Stimulated activated CD8-positive, alpha-beta memory T cell treated with anti-CD3 and anti-CD28 coated beads, Interleukin-7, amount 100 ng/mL, for 4 hours (primary cell): ENCODE measurements around the gene BMS1.
"Not testable (repeated sequence)": the region's sequence is repeated elsewhere in the genome, so short reads cannot be mapped to it uniquely, and the experiment has no call there.

ENCODE experiments used
- DNase-seq, 2 donors: peaks; one replicate each; pipeline ENCODE4 v3.0.0-alpha.2; 2020; ENCODE audit warnings: low read depth in 2 of 2

Gene BMS1, protein sequence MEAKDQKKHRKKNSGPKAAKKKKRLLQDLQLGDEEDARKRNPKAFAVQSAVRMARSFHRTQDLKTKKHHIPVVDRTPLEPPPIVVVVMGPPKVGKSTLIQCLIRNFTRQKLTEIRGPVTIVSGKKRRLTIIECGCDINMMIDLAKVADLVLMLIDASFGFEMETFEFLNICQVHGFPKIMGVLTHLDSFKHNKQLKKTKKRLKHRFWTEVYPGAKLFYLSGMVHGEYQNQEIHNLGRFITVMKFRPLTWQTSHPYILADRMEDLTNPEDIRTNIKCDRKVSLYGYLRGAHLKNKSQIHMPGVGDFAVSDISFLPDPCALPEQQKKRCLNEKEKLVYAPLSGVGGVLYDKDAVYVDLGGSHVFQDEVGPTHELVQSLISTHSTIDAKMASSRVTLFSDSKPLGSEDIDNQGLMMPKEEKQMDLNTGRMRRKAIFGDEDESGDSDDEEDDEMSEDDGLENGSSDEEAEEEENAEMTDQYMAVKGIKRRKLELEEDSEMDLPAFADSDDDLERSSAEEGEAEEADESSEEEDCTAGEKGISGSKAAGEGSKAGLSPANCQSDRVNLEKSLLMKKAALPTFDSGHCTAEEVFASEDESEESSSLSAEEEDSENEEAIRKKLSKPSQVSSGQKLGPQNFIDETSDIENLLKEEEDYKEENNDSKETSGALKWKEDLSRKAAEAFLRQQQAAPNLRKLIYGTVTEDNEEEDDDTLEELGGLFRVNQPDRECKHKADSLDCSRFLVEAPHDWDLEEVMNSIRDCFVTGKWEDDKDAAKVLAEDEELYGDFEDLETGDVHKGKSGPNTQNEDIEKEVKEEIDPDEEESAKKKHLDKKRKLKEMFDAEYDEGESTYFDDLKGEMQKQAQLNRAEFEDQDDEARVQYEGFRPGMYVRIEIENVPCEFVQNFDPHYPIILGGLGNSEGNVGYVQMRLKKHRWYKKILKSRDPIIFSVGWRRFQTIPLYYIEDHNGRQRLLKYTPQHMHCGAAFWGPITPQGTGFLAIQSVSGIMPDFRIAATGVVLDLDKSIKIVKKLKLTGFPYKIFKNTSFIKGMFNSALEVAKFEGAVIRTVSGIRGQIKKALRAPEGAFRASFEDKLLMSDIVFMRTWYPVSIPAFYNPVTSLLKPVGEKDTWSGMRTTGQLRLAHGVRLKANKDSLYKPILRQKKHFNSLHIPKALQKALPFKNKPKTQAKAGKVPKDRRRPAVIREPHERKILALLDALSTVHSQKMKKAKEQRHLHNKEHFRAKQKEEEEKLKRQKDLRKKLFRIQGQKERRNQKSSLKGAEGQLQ

DNA sequence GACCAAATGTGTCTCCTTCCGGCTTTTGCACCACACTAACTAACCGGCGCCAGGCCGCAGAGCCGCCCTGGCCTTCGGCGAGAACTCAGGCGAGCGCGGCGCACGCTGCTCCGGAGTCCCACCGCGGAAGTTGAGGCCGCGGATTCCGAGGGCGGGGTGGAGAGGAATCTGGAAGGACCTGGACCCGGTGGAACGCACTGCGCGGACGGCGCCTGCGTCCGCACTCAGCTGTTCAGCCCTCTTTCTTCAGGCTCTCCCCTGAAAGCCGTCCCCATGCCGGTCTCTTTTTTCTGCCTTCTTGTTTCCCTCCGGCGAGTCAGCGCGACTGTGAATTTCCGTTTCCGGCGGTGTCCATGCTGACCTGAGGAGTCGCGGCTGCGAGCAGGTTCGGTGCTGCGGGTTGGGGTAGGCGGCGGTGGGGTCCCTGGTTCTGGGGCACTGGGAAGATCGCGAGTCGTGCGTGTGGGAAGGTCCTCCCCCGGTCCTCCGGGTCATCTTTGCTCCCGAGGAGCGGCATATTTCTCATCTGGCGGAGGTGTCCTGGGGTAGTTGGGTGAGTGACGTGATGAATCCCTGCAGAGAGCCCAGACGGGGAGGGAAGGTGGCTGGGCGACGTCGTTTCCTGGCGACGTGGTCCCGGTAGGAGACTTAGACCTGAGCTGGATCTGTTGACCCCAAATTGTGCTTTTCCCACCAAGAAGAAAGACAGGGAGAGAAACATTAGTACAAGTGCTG lies at the start of gene BMS1:
BMS1 (plus strand) TSS at position 350 of the 735 bp plus-strand sequence. CDS start 1,600 bp downstream, outside the sequence.
- DNase-seq: peak; percentile 77 to 81

DNA sequence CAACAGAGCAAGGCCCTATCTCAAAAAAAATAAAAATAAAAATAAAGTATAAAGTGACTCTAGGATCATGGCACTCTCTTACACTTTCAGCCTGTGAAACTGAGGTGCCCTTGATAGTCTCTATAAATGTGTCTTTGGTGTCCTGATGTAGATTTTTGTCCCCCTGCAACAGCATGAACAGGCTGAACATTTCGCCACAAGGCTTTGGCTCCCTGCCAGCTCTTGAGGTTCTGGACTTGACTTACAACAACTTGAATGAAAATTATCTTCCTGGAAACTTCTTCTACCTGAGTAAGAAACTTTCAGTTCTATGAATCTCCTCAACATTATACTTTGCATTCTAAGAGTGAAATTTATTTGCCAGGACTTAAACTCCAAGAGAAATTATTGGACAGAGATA lies 48.1 kb upstream of the BMS1 start:
- no peak for DNase-seq

DNA sequence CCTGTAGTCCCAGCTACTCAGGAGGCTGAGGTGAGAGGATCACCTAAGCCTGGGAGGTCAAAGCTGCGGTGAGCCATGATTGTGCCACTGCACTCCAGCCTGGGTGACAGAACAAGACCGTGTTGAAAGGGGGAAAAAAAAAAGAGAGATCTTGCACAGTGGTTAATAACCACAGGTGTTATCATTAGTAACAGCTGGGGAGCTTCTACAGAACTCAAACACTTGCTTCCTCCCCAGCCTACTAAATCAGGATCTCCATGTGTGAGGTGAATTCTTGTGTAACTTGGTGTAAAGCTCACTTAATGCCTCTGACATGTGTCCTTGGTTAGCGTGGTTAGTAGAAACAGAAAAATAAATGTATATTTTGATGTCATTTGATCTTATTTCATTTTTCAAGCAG lies 43.9 kb upstream of the BMS1 start:
- no peak for DNase-seq

DNA sequence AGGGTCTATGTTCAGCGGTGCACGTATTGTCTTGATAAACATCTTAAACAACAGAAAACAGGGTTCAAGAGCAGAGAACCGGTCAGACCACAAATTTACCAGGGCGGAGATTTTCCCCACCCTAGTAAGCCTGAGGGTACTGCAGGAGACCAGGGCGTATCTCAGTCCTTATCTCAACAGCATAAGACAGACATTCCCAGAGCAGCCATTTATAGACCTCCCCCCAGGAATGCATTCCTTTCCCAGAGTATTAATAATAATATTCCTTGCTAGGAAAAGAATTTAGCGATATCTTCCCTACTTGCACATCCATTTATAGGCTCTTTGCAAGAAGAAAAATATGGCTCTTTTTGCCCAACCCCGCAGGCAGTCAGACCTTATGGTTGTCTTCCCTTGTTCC lies 41.1 kb upstream of the BMS1 start:
- DNase-seq: not testable (repeated sequence)

DNA sequence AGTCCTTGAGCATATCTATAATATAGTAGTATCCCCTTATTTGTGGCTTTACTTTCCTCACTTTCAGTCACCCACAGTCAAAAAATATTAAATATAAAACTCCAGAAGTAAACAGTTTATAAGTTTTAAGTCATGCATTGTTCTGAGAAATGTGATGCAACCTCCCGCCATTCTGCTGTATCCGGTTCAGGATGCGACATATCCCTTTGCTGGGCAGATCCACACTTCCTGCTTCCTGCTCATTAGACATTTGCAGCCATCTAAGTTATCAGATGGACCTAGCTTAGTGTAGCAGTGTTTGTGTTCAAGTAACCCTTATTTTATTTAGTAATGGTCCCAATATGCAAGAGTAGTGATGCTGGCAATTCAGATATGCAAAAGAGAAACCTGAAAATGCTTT lies 38.9 kb upstream of the BMS1 start:
- no peak for DNase-seq

DNA sequence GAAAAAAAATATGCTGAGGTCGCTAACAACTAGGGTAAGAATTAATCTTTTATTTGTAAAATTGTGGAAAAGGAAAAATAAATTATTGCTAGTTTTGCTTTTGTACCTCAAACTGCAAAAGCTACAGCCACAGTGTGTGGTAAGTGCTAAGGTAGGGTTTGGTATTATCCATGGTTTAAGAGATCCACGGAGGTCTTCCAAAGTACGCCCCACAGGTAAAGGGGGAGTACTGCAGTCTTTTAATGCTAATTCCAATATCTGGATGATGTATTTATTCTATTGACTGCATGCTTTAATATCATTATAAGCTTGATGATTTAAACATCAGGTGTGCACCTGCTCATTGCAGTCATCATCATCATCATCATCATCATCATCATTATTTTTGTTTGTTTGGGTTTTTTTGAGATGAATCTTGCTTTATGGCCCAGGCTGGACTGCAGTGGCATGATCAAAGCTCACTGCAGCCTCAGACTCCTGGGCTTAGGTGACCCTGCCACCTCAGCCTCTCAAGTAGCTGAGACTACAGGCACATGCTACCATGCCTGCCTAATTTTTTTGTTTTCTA lies 38.4 kb upstream of the BMS1 start:
- DNase-seq: no peak

DNA sequence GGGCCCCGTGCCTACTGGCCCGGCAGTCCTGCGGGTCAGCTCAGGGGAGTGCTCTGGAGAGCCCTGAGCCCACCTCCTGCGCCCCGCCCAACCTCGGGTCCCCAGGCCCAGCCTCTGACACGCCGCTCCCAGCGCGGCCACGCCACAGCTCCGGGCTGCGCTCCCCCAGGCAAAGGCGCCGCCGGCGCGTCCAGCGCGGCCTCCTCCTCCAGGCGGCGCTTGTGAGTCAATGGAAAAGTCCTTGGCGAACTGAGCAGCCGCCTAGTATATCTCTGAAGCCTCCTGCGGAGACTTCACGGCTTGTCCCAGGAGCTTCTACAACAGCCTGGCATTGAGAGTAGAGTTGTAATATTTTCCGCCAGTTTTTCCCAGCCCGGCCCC lies 29.5 kb upstream of the BMS1 start:
- peak; percentile 31 to 44 for DNase-seq

DNA sequence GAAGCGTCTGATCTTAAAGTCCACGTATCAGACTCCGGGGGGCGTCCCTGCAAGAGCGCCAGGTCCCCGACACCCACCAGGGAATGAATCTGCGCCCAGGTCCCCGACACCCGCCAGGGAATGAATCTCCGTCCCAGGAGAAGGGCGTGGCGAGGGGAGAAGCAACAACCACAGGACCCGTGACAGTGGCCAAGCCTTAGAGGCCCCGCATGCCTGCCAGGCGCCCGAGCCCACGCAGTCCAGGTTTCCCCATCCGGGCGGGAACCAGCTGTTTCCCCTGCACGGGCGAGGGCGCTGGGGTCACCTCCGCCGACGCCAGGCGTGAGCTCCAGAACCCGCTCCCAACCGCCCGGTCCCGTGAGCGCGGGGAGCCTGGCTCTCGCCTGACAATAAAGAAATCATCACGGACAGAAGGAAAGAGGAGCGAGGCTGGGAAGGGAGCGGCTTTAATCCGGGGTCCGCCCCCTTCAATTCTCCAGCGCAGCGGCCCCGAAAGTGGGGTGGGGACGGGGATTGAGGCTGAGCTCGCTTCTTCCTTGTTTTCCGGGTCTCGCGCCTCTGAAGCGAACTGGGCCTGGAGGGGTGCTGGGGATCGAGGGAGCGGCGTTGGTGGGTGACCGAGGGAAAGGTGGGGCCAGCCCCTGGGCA lies 29.0 kb upstream of the BMS1 start:
- no peak for DNase-seq

DNA sequence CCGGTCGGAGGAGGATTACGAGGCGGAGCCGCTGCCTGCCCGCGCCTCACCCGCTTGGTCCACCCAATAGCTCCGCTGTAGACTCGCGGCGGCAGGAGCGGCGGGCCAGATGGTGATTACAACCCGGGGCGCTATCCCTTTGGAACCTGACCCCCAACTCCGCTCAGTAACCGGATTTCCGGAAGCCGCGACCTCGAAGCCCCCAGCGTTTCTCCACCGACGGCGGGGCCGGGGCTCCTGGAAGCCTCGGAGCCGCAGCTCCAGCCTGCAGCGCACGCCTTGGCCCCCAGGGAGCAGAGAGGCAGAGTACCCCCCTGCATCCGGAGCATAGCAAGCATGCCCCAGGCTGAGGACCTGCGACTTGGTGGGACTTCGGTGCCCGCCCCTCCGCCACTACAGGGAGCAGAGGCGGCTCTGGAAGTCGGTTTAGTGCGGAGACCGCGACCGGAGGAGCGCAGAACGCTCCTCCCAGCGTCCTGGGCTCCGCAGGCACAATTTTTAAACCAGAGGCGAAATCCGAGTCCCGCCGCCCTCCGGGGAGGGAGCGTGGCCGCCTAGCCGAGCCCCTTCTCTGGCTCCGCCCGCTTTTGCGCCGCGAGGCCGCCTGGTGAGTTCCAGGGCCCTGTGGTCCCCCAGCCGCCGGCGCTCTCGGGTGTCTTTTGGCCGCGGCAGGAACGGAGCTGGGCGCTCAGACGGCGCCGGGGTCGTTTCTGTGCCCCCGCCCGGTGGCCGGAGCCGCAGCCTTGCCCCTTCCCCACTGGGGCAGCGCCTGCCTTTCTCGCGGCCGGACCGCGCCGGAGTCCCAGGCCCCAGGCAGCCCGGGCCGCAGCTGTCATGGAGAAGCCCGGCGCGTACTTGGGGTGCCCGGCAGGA lies 28.2 kb upstream of the BMS1 start:
- DNase-seq: no peak

DNA sequence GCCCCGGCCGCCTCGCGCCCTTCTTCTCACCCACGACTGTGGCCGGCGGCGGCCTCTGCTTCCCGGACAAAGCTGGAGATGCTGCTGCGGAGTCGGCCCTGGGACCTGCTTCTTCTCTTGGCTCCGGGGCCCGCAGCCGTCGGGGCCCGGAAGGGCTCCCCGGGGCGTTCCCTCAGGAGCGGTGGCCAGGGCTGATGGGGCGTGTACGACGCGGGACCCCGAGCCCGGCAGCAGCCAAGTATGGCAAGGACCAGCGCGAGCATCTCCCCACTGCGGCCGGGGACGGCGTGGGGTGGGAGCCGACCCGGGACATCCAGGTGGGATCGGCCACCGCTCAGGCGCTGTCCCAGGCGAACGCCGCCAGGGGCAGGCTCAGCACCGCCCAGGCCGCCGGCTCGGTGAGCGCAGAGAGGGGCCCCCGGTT lies 27.6 kb upstream of the BMS1 start:
- DNase-seq: no peak

DNA sequence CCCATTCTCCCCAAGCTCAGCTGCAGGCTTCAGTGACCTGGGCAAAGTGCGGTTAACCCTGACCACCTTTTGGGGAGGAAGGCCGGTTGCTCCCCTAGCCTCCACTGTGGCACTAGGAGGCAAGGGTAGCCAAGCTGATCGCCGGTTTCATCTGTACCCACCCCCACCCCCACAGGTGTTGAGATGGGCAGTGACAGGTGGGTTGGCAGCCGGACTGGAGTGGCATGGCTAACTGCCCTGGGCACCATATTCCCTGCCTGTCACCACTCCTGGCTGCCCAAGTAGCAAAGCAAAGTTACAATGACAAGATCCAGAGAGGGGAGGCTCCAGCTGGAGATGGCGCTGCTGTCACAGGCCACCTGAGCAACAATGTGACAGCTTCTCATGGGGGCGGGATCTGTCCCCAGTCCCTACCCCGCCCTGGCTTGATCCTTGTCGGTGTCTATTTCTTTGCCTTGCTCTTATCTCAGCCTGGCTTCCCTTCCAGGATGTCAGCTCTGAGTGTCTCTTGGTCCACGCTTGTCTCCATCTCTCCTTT lies 27.0 kb upstream of the BMS1 start:
- no peak for DNase-seq

DNA sequence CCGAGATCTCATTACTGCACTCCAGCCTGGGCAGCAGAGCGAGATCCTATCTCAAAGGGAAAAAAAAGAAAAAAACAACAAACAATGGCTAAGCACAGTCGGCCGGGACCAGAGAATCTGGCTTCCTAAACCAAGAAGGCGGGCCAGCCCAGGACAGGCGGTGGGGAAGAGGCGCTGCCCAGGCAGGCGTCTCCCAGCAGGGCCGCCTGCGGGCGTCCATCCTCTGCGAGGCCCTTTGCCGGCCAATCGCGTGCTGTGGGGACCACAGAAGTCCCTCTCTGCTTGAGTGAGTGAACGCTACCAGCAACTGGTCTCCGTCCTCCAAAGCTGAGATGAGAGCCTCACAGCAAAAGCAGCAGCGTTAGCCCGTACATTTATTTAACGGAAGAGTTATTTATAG lies 14.7 kb upstream of the BMS1 start:
- no peak for DNase-seq

DNA sequence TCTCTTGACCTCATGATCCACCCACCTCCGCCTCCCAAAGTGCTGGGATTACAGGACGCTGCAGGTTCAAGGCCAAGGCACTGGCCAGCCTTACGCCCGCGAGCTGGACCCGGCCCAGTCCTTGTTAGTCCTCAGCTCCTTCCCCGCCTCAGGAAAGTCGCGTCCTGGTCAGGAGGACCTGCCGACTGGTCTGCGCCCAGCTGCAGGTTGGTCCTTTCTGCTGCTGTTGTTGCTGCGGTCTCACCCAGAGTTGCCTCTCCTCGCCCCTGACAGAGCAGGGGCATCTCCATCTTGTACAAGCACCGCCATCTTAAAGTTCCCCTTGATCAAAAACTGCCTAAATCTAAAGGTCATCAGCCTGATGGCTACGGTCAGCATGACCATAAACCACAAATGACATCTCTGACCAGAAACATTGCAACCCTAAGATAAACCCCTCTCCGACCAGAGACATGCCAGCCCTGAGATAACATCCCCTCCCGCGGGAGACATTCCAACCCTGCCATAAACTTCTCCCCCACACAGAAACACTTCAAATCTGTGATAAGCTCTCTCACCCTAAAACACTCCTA lies 13.9 kb upstream of the BMS1 start:
- no peak for DNase-seq

DNA sequence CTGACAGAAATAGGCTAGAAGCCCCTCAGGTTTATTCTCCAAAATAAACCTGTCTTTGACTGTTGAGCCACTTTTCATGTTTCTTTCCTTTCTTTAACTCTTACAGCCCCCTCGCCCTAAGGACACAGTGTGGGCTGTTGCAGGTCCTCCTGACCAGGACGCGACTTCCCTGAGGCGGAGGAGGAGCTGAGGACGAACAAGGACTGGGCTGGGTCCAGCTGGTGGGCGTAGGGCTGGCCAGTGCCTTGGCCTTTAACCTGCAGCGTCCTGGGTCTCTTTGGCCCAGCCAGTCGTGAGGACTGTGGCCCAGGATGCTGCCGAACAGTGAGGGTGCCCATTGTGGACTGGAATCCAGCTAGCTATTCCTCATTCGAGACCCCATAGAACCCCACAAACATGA lies 13.4 kb upstream of the BMS1 start:
- no peak for DNase-seq

DNA sequence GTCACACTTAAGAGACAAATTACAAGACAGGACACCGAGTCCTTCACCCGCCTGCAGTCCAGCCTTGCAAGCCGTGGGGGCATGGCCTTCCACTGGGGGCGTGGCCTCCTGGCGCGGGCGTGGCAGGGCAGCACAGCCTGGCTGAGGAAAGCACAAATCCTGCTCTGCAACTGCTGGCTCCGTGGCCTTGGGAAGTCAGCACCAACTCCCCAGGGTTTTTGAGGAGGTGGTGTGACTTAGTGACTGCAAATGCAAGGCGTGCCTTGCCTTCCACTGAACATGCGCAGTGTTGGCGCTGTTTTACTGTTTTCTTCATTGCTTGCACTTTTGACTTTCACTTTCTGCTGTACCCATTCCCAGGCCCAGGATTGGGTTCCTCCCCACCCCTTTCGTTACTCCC lies 12.9 kb upstream of the BMS1 start:
- no peak for DNase-seq

DNA sequence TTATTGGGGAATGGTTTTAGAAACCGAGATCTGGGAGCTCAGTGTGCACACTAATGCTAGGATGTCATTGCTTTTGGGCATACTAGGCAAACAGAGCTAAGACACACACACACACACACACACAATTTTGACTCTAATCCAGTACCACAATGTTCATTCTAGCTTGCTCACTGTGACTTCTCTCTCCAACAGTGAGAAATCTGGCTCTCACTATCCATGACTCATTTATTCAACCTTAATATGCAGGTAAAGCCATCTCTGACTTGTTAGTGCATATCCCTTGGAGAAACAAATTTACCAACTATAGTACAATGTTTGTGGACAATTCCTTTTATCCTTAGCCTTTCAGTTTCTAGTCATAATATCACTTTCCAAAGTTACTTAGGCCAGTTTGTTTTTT lies 5.9 kb upstream of the BMS1 start:
- no peak for DNase-seq

DNA sequence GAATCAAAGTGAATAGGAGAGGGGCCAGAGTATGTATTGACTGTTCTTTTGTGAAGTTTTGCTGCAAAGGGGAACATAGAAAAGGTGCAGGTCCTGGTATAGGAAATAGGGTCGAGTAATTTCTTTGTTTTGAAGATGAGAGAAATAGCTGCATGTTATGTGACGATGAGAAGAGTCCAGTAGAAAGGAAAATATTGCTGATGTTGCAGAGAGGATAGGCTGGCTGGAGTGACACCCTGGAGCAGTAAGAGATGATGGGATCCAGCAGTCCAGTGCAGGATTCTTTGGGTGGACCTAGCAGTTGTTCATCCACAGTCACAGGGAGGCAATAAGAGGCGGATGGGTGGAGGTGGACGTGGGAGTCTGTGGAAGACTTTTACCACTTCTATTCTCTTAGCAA lies 2.1 kb upstream of the BMS1 start:
- DNase-seq: no peak

DNA sequence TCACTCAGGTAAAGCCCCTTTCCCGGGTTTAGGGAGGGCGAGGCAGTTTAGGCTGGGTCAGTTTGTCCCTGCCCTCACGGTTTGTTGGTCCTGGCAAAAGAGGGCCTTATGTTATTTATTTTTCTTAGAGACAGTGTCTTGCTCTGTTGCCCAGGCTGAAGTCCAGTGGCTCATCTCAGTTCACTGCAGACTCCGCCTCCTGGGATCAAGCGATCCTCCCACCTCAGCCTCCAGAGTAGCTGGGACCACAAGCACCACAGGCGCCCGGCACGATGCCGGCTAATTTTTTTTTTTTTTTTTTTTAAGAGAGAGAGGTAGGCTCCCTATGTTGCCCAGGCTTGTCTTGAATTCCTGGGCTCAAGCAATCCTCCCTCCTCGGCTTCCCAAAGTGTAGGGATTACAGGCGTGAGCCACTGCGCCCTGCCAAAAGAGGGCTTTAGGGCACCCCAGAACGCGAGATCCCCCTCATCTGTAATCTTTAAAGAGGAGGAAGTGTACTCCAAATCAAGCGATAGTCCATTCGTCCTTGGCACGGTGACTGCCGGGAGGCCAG lies 626 bp upstream of the BMS1 start:
- DNase-seq: no peak

DNA sequence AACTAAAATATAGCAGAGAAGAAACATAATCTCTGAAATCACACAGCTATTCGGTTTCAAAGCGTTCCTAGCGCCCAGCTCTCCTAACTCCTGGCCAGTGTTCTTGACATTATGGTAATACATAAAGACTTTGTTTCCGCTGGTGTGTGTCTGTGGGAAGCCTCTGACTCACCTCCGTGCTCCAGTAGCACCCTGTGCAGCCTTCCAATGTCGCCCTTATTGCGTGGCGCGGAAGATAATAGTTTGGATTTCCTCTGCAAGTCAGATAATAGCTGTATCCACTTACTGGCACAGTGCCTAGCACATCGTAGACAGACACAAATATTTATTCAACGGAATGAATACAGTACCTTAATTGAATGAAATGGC lies 570 bp downstream of the BMS1 start:
- DNase-seq: peak; percentile 7 to 10
